OCI-LY3 (cell line): Measurements from ENCODE around the gene LIME1.

Experiments
- H2AFZ ChIP-seq: fragments of 200-600, 300-600 bp; shearing (Covaris generic); 2 replicates; pipeline ENCODE4 v1.6.0; 2014; ENCODE audit warnings: antibody characterized with exemption, low read depth, low read length
- H3K27ac ChIP-seq: fragments of 200-600, 300-600 bp; sonication (generic); 2 replicates; pipeline ENCODE4 v1.5.1; 2014; ENCODE audit warnings: mild to moderate bottlenecking, low read length, moderate library complexity, mixed read lengths
- H3K27me3 ChIP-seq: fragments of 200-600, 300-600 bp; sonication (generic); 2 replicates; pipeline ENCODE4 v1.6.1; 2014; ENCODE audit warnings: low read depth, low read length, mixed read lengths
- H3K36me3 ChIP-seq: fragments of 200-600, 300-600 bp; sonication (generic); replicated peaks from 2 replicates; pipeline ENCODE3; 2014; ENCODE audit warnings: low read depth, low read length, mixed read lengths
- H3K4me1 ChIP-seq: fragments of 300-600, 200-600 bp; sonication (generic); 2 replicates; pipeline ENCODE4 v1.6.1; 2014; ENCODE audit warnings: low read length, mixed read lengths
- H3K4me2 ChIP-seq: fragments of 200-600, 300-600 bp; sonication (generic); 2 replicates; pipeline ENCODE4 v1.6.1; 2014; ENCODE audit warnings: low read length, mixed read lengths
- H3K4me3 ChIP-seq: fragments of 300-600, 200-600 bp; sonication (generic); 2 replicates; pipeline ENCODE4 v1.5.1; 2014; ENCODE audit warnings: antibody characterized with exemption, mild to moderate bottlenecking, low read length, moderate library complexity
- H3K79me2 ChIP-seq: fragments of 300-600, 200-600 bp; shearing (Covaris generic); 2 replicates; pipeline ENCODE4 v1.6.1; 2014; ENCODE audit warnings: mild to moderate bottlenecking, low read length, mixed read lengths
- H3K9ac ChIP-seq: fragments of 300-600, 200-600 bp; shearing (Covaris generic); 2 replicates; pipeline ENCODE4 v1.6.0; 2014; ENCODE audit warnings: mild to moderate bottlenecking, low read length, moderate library complexity
- H3K9me3 ChIP-seq: fragments of 200-600, 300-600 bp; shearing (Covaris generic); 2 replicates; pipeline ENCODE4 v1.6.1; 2014; ENCODE audit warnings: low read length, mixed read lengths; ENCODE audit not compliant: insufficient read depth
- H4K20me1 ChIP-seq: fragments of 200-600, 300-600 bp; sonication (generic); 2 replicates; pipeline ENCODE4 v1.6.1; 2016; ENCODE audit warnings: low read length, mixed read lengths; ENCODE audit not compliant: insufficient read depth
- CTCF ChIP-seq: fragments of 200-600, 300-600 bp; sonication (generic); IDR thresholded peaks from 2 replicates; pipeline ENCODE4 v1.5.1; 2014; ENCODE audit warnings: antibody characterized with exemption, low read length, low read depth
- EZH2phosphoT487 ChIP-seq: fragments of 200-600 bp; shearing (Covaris generic); IDR thresholded peaks from 2 replicates; pipeline ENCODE4 v1.6.1; 2018; ENCODE audit warnings: antibody characterized with exemption, mixed run types, low read depth

The LIME1 gene

DNA sequence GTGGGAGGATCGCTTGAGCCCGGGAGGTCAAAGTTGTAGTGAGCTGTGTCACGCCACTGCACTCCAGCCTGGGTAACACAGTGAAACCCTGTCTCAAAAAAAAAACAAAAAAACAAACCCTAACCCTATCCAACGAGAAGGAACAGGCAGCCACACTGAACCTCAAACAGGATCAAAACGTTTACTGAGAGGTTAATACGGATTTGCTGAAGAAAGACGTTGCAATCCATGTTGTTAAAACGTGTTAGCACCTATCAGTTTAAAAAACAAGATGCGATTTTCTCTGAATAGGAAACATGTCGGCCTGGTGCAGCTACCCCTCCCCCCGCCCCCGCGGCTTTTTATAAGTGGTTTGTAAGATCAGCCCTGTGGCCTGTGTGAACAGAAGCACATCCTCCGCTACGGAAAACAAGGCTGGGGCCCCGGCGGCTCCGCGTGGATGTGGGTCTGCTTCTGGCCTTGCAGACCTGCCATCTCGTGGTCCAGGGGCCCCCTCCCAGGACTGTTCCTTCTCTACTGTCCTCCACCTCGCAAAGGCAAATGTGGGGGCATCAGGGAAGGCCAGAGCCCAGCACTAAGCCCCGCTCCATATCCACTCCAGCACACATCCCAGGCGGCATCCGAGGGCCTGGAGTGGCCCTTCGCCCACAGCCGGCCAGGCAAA, 14.5 kb downstream of the LIME1 start:
- H3K79me2 ChIP-seq, result no peaks in the 10 kb centered on the region
- no peak overlapping the region for H2AFZ ChIP-seq
- no peaks in the 10 kb centered on the region for H3K4me1 ChIP-seq
- H4K20me1 ChIP-seq, result no peaks in the 10 kb centered on the region
- H3K27me3 ChIP-seq, result no peaks in the 10 kb centered on the region
- H3K9ac ChIP-seq, result no peak overlapping the region
- H3K4me2 ChIP-seq, result no peak overlapping the region
- H3K4me3 ChIP-seq, result no peak overlapping the region
- H3K36me3 ChIP-seq, result no peaks in the 10 kb centered on the region
- no peaks in the 10 kb centered on the region for H3K9me3 ChIP-seq
- no peak for TF ChIP-seq EZH2phosphoT487
- TF ChIP-seq CTCF, result no peak
- H3K27ac ChIP-seq, result no peak overlapping the region

- Histone ChIP-seq H3K27ac (no peak overlapping the region), H3K79me2 (no peaks in the 10 kb centered on the region), H3K4me1 (no peaks in the 10 kb centered on the region), H4K20me1 (no peaks in the 10 kb centered on the region), H3K27me3 (no peaks in the 10 kb centered on the region), H3K4me2 (no peak overlapping the region), H3K4me3 (no peak overlapping the region), H3K9me3 (no peaks in the 10 kb centered on the region), H3K9ac (no peak overlapping the region), H2AFZ (no peak overlapping the region), H3K36me3 (no peaks in the 10 kb centered on the region)
- TF ChIP-seq CTCF, result no peak
- TF ChIP-seq EZH2phosphoT487, result no peak
These were observed 15.2 kb downstream of the LIME1 start for GRCh38 chr20:63751471-63752271.

- Histone ChIP-seq H2AFZ (no peak overlapping the region), H3K4me2 (no peak overlapping the region), H3K4me1 (no peaks in the 10 kb centered on the region), H3K9me3 (no peaks in the 10 kb centered on the region), H3K79me2 (no peaks in the 10 kb centered on the region), H3K9ac (no peak overlapping the region), H3K27ac (no peak overlapping the region), H4K20me1 (no peaks in the 10 kb centered on the region), H3K36me3 (no peaks in the 10 kb centered on the region), H3K27me3 (no peaks in the 10 kb centered on the region), H3K4me3 (no peak overlapping the region)
- TF ChIP-seq EZH2phosphoT487, result no peak
- no peak for TF ChIP-seq CTCF
These were observed 16.1 kb downstream of the LIME1 start for GRCh38 chr20:63752411-63753101.

DNA sequence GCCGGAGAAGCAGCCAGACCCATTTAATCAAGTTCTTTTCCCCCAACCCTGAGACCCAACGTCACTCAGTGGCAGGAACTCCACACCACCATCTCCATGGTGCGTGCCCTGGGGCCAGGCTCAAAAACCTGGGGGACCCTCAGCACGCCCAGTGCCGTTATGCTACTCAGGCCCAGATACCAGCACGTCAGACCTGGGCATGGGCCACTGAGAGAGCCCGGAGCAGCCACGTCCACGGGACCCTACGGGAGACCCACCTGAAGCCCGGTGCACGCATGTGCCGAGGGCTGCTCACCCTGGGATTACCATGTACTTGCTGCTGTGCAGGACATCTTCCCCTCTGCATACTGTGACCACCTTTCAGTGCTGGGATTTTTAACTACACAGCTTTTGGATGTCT, 16.9 kb downstream of the LIME1 start:
- no peak overlapping the region for H3K4me2 ChIP-seq
- H3K27me3 ChIP-seq, result no peaks in the 10 kb centered on the region
- H3K27ac ChIP-seq, result no peak overlapping the region
- no peaks in the 10 kb centered on the region for H3K4me1 ChIP-seq
- H3K36me3 ChIP-seq, result no peaks in the 10 kb centered on the region
- TF ChIP-seq CTCF (no peak), EZH2phosphoT487 (no peak)
- no peaks in the 10 kb centered on the region for H3K9me3 ChIP-seq
- H2AFZ ChIP-seq, result no peak overlapping the region
- H3K9ac ChIP-seq, result no peak overlapping the region
- H3K79me2 ChIP-seq, result no peaks in the 10 kb centered on the region
- no peak overlapping the region for H3K4me3 ChIP-seq
- no peaks in the 10 kb centered on the region for H4K20me1 ChIP-seq
